Measurements from ENCODE around the gene MAPKAPK3. TPM values are rescaled to one million over a fixed set of nuclear protein-coding genes. Genes with fewer than 3 reads are reported as not detected.
"Not testable (repeated sequence)": the region's sequence is repeated elsewhere in the genome, so short reads cannot be mapped to it uniquely, and the experiment has no call there.

Gene MAPKAPK3

DNA sequence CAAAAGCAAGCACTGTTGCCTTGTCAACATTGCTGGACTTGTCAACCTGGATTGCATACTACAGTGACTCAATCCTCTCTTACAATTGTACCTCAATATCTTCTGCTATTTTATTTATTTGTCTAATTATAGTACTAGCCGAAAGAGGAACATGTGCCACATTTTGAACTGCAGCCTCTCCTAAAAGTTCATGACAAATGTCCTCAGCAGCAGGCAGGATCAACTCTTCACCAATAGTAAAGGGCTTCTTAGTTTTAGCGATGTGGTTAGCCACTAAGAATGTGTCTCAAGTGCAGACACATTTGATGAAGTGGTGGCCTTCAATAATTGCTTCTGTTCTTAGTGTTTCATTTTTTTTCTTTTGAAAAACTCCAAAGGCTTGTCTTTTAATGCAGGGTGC lies 71.0 kb downstream of the MAPKAPK3 start:
- Histone ChIP-seq H3K4me3 (ENCODE audit: low read length) (no peak overlapping the region), H3K9me3 (replicated peaks; ENCODE audit: low read length) (no peaks in the 10 kb centered on the region), H3K4me2 (ENCODE audit: low read length) (no peak overlapping the region), H3K4me1 (ENCODE audit: control insufficient read depth, insufficient read depth, low read length) (no peaks in the 10 kb centered on the region), H3K27me3 (ENCODE audit: control insufficient read depth, insufficient read depth, low read length) (peaks cover 6% of the 10 kb centered on the region), H3K9ac (ENCODE audit: low read depth, low read length) (no peak overlapping the region), H3K36me3 (ENCODE audit: insufficient read depth, low read length) (no peaks in the 10 kb centered on the region)

DNA sequence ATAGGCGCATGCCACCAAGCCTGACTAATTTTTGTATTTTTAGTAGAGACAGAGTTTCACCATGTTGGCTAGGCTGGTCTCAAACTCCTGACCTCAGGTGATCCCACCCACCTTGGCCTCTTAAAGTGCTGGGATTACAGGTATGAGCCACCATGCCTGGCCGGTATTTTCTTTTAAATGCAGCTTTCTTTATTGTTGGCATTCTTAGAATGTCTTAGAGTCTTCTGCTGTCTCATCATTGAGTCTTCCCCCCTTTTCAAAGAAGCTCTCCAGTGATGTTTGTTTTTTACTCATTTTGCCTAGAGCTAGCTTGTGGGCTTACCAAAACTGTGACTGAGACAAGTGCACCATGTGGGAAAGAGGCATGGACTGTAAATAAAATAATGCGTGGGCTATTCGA lies 71.7 kb downstream of the MAPKAPK3 start:
- not testable (repeated sequence) for H3K9ac ChIP-seq (ENCODE audit: low read depth, low read length)

GRCh38 chr3:50689558-50689957 lies 72.6 kb downstream of the MAPKAPK3 start:
- Histone ChIP-seq H3K4me2 (ENCODE audit: low read length) (no peak overlapping the region), H3K36me3 (ENCODE audit: insufficient read depth, low read length) (no peaks in the 10 kb centered on the region), H3K4me1 (ENCODE audit: control insufficient read depth, insufficient read depth, low read length) (no peaks in the 10 kb centered on the region), H3K9me3 (replicated peaks; ENCODE audit: low read length) (no peaks in the 10 kb centered on the region), H3K9ac (ENCODE audit: low read depth, low read length) (no peak overlapping the region), H3K27me3 (ENCODE audit: control insufficient read depth, insufficient read depth, low read length) (no peaks in the 10 kb centered on the region), H3K4me3 (ENCODE audit: low read length) (no peak overlapping the region)

More for the DNA sequence above, 71.7 kb downstream of the MAPKAPK3 start:
- not testable (repeated sequence) for H3K27me3 ChIP-seq (ENCODE audit: control insufficient read depth, insufficient read depth, low read length); H3K4me1 ChIP-seq (ENCODE audit: control insufficient read depth, insufficient read depth, low read length); H3K36me3 ChIP-seq (ENCODE audit: insufficient read depth, low read length); H3K4me3 ChIP-seq (ENCODE audit: low read length); H3K9me3 ChIP-seq (replicated peaks; ENCODE audit: low read length); H3K4me2 ChIP-seq (ENCODE audit: low read length)

- Histone ChIP-seq H3K27me3 (ENCODE audit: control insufficient read depth, insufficient read depth, low read length) (no peaks in the 10 kb centered on the region), H3K36me3 (ENCODE audit: insufficient read depth, low read length) (no peaks in the 10 kb centered on the region), H3K4me3 (ENCODE audit: low read length) (no peak overlapping the region), H3K4me2 (ENCODE audit: low read length) (no peak overlapping the region), H3K9me3 (replicated peaks; ENCODE audit: low read length) (no peaks in the 10 kb centered on the region), H3K4me1 (ENCODE audit: control insufficient read depth, insufficient read depth, low read length) (no peaks in the 10 kb centered on the region), H3K9ac (ENCODE audit: low read depth, low read length) (no peak overlapping the region)
Observed at GRCh38 chr3:50695031-50695430, 78.1 kb downstream of the MAPKAPK3 start.

DNA sequence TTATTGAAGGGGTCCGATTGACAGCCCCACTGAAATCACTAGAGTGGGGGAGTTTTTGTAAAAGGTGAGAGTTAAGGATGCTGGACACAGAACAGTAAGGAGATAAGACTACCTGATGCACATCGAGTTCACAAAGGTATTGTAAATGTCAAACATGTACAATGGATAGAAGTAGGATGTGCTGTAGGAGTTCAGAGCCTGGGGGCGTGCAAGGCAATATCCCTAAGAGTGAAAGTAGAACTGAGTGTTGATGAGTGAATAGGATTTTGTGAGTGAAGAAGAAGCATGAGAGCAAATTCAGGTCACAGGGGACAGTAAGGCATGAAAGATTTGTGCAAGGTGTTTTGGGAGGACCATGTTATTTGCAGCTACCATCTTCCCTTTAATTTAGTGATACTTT lies 79.3 kb downstream of the MAPKAPK3 start:
- Histone ChIP-seq H3K4me1 (ENCODE audit: control insufficient read depth, insufficient read depth, low read length) (no peaks in the 10 kb centered on the region), H3K9me3 (replicated peaks; ENCODE audit: low read length) (no peaks in the 10 kb centered on the region), H3K36me3 (ENCODE audit: insufficient read depth, low read length) (no peaks in the 10 kb centered on the region), H3K4me3 (ENCODE audit: low read length) (no peak overlapping the region), H3K4me2 (ENCODE audit: low read length) (no peak overlapping the region), H3K9ac (ENCODE audit: low read depth, low read length) (no peak overlapping the region), H3K27me3 (ENCODE audit: control insufficient read depth, insufficient read depth, low read length) (no peaks in the 10 kb centered on the region)

GRCh38 chr3:50698269-50698668 lies 81.3 kb downstream of the MAPKAPK3 start:
- H3K27me3 ChIP-seq (ENCODE audit: control insufficient read depth, insufficient read depth, low read length) = no peaks in the 10 kb centered on the region
- H3K4me2 ChIP-seq (ENCODE audit: low read length) = no peak overlapping the region
- no peak overlapping the region for H3K9ac ChIP-seq (ENCODE audit: low read depth, low read length)
- H3K4me1 ChIP-seq (ENCODE audit: control insufficient read depth, insufficient read depth, low read length) = no peaks in the 10 kb centered on the region
- no peaks in the 10 kb centered on the region for H3K9me3 ChIP-seq (replicated peaks; ENCODE audit: low read length)
- H3K4me3 ChIP-seq (ENCODE audit: low read length) = no peak overlapping the region
- H3K36me3 ChIP-seq (ENCODE audit: insufficient read depth, low read length) = no peaks in the 10 kb centered on the region

Small RNAs within 50 kb of the gene (small RNA-seq; reads per million reads assigned to genes)
- gene MIR4787 (not detected), gene PPIAP69 (not detected)

All from skeletal muscle satellite cell (primary cell).